HG03159 (cell line): ENCODE results near the gene DUSP2.
A peak's percentile ranks its signal among the peaks of the same experiment; 100 is the strongest.

Source experiments
- ATAC-seq: cut with Tn5 transposase; IDR thresholded peaks from one replicate; pipeline ENCODE4 v1.9.1; 2021; ENCODE audit warnings: mild to moderate bottlenecking, moderate library complexity; ENCODE audit not compliant: unreplicated experiment

The DUSP2 gene, protein sequence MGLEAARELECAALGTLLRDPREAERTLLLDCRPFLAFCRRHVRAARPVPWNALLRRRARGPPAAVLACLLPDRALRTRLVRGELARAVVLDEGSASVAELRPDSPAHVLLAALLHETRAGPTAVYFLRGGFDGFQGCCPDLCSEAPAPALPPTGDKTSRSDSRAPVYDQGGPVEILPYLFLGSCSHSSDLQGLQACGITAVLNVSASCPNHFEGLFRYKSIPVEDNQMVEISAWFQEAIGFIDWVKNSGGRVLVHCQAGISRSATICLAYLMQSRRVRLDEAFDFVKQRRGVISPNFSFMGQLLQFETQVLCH

GRCh38 chr2:96145036-96145847 lies at the start of gene DUSP2:
TSS of gene DUSP2 (minus strand) at chr2:96145440. CDS start at chr2:96145354, 86 bp downstream.
- peak; percentile 56 for ATAC-seq

GRCh38 chr2:96191937-96192670 lies 46.9 kb upstream of the DUSP2 start:
- ATAC-seq = no peak

DNA sequence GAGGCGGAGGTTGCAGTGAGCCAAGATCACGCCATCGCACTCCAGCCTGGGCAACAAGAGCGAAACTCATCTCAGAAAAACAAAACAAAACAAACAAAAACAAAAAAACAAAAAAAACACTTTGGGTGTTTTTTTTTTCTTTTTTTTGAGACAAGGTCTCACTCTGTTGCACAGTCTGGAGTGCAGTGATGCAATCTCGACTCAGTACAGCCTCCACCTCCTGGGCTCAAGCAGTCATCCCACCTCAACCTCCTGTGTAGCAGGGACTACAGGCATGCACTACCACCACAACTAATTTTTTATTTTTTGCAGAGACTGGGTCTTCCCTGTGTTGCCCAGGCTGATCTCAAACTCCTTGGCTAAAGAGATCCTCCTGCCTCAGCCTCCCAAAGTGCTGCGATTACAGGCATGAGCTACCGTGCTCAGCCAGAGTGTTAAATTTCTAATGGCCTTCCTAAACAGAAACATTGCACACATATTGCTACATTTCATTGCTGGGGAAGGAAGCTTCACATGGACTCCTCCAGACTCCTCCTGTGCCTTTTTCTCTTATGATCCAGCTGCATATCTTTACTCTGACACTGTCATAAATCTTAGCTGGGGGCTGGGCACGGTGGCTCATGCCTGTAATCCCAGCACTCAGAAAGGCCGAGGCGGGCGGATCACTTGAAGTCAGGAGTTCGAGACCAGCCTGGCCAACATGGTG lies 43.7 kb upstream of the DUSP2 start:
- no peak for ATAC-seq

DNA sequence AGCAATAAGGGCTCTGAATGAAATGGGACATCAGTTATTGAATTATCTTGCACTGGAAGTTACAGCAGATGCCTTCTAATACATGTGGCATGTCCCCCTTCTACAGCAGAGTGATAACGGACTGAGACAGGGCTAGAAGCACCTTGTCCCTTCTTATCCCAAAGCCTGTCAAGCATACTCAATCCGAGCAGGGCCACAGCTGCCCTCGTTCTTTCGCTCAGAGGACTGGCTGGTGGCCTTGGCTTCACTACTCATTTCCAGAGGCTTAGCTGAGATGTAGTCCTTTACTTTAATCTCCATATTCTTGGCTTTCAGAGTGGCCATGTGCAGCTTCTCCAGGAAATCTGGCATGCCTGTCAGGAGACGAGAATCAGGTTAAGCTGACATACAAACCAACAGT lies 41.3 kb upstream of the DUSP2 start:
- no peak for ATAC-seq

DNA sequence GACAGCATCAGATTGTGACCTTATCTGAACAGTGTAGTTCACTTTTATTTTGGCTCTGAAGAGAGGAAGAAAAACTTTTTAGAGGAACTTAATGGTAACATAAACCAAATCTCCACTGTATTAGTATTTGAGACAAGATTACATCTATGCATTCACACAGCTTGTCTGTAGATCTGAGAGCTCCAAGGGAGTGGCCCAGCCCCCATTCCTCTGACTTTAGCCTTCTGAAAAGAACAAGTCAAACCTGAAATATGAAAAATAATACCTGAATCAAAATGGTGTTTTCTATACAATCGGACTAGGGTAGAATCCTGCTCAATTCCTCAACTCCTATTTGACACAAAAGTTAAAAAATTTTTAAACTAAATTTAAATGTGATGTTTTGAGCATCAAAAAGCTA lies 40.3 kb upstream of the DUSP2 start:
- no peak for ATAC-seq

GRCh38 chr2:96184989-96185388 lies 39.7 kb upstream of the DUSP2 start:
- no peak for ATAC-seq

GRCh38 chr2:96184188-96184587 lies 38.9 kb upstream of the DUSP2 start:
- ATAC-seq = no peak

GRCh38 chr2:96181529-96181928 lies 36.3 kb upstream of the DUSP2 start:
- ATAC-seq = no peak

DNA sequence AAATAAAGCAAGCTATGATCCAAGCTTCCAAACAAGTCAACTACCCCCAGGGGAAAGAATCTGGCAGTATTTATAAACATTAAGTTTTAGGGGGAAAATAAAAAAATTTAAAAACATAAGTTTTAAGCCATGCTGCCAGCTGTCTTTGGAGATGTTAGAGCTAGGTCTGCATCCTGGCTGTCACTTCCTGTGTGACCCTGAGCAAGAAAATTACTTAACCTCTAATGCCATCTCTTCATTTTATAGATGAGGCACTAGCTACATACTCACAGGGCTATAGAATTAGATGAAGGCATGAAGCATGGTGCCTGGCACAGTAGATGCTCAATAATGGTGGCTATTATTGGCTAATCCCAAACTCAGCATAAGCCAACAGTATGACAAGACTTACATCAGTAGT lies 35.3 kb upstream of the DUSP2 start:
- no peak for ATAC-seq

- no peak for ATAC-seq
These were observed 34.8 kb upstream of the DUSP2 start for GRCh38 chr2:96180002-96180401.

DNA sequence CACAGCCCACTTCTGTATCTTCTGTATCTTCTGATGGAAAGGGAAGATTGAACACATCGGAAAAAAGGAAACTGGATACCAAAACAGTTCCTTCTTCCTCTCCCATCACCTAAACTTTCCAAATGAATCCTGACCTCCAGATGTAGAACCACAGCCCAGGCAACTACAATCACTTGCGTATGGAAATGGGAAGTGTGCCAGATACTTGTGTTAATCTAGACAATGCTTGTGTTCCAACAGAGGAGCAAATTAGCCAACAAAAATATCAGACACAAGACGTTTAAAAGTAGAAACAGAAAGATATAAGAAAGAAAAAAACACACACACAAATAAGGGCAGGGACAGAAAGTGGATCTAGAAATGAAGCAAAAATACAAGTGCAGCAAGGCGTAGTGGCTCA lies 31.4 kb upstream of the DUSP2 start:
- no peak for ATAC-seq

DNA sequence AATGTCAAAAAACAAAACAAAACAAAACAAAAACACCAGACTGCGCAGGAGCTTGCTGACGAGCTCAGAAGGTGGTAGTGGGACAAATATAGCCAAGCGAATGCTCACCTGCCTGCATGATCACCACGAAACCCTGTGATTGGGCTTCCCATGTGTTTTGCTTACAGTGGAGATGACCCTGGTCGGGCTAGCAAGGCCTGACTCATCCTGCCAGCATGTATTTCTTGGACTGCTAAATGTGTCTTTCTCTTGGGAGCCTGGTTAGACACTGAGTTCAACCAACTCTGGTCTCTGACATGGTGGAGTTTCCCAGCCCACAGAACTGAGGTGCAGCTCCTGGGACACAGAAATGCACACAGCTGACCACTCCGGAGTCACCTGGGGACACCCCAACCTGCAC lies 30.7 kb upstream of the DUSP2 start:
- no peak for ATAC-seq

DNA sequence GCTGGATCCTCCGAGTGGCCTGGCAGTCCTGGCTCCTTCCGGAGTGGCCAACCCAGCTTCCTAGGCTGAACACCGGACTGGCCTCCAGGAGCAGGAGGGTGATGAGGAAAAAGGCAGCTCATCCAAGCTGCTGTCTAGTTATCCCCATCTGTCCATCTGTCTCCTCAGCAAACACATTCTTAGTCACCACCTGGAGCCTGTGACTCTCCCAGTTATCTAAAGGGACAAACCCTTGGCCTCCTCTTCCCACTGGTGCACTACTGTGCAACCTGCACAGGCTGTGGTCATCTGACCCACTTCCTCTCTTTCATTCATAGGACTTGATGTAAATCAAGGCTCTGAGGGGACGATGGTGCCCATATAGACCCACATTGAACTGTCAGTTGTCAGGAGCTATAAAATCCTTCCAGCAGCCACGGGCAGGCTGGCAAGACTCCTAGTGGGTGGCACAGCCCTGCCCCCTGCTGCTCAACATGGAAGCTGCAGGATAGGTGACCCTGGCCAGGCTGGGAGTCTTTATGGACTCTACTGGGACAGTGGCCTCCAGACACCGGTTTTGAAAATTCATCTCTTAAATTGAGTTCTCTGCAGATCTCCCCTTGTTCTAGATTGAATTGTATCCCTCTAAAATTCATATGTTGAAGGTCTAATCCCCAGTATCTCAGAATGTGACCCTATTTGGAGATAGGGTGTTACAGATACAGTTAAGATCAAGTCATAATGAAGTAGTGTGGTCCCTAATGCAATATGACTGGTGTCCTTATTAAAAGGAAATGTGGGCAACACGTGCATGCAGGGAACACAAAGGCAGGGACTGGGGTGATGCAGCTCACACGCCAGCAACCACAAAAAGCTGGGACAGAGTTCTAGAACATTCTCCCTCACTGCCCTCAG lies 29.3 kb upstream of the DUSP2 start:
- peak; percentile 72 for ATAC-seq

- ATAC-seq = no peak
These were observed 26.6 kb upstream of the DUSP2 start for GRCh38 chr2:96171831-96172230.

DNA sequence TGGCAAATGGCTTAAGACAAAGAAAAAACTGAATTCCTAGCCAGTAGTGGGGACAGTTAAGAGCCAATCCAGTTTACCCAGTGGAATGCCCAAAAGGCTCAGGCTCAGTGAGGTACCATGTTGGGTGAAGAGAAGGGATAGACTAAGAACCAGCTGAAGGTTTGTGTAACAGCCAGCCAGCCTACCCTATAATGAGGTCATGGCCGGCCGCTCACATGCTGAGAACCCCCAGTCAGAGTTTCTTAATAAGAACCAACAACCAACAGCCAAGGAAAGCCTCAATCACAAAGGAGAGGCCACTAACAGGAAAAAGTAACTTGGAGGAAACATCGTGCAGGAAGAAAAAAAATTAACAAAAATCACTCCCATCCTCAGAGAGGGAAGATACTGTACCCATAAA lies 25.4 kb upstream of the DUSP2 start:
- no peak for ATAC-seq

- ATAC-seq = no peak
These were observed 24.7 kb upstream of the DUSP2 start for GRCh38 chr2:96169868-96170507.

- ATAC-seq = no peak
These were observed 22.3 kb upstream of the DUSP2 start for GRCh38 chr2:96167407-96168013.

DNA sequence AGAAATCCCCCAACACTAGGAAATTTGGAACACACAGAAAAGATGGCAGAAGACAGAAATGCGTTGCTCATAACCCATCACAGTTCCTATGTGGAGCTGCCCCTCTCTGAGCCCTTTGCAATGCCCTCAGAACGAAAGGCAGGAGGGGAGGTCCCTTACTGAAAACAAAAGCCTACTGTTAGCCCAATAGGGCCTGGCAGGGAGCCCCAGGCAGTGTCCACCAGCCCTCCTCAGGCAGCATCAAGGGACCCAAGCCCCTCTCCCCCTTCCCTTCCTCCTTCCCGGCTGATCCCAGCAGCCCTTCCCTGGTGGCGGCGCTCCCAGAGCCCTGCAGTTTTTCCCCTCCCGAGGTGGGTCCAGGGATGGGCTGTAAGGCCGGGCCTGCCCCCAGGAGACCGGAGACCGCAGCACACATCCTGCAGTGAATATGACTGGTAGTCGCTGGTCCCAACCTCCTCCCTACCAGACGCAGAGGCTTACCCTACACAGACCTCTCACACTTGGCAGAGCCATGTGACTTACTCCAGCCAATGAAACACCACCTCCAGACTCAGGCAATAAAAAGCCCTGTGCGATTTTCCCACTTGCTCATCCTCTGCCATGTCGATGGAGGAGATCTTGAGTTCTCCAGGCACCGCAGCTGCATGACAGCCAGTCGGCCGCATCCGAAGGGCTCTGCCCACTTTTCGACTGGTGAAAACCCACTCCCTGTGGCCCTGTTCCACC lies 19.4 kb upstream of the DUSP2 start:
- peak; percentile 59 for ATAC-seq
